Effector memory CD4-positive, alpha-beta T cell (primary cell): ENCODE data around the gene ACO2.

Source experiments
- DNase-seq, 3 donors: peaks; one replicate each; pipeline ENCODE4 v3.0.0-alpha.2; 2020
- H3K27ac ChIP-seq: 2 replicates; pipeline ENCODE4 v1.7.0; 2013; ENCODE audit warnings: mild to moderate bottlenecking, low read length, moderate library complexity; ENCODE audit not compliant: insufficient read depth, poor library complexity, severe bottlenecking
- H3K27me3 ChIP-seq: replicated peaks from 2 replicates; pipeline ENCODE4 v1.7.0; 2013; ENCODE audit warnings: mild to moderate bottlenecking, low read length; ENCODE audit not compliant: insufficient read depth, control insufficient read depth, poor library complexity, severe bottlenecking
- H3K36me3 ChIP-seq: 2 replicates; pipeline ENCODE4 v1.7.0; 2013; ENCODE audit warnings: mild to moderate bottlenecking, low read length, moderate library complexity; ENCODE audit not compliant: control insufficient read depth, insufficient read depth
- H3K4me1 ChIP-seq: 2 replicates; pipeline ENCODE4 v1.7.0; 2013; ENCODE audit warnings: low read length, mild to moderate bottlenecking; ENCODE audit not compliant: control insufficient read depth, insufficient read depth, poor library complexity, severe bottlenecking
- H3K4me3 ChIP-seq: 2 replicates; pipeline ENCODE4 v1.7.0; 2013; ENCODE audit warnings: low read length, low read depth, mild to moderate bottlenecking; ENCODE audit not compliant: insufficient read depth, poor library complexity, severe bottlenecking
- H3K9me3 ChIP-seq: 2 replicates; pipeline ENCODE4 v1.7.0; 2013; ENCODE audit warnings: mild to moderate bottlenecking, low read length, moderate library complexity; ENCODE audit not compliant: control insufficient read depth

ACO2 gene

DNA sequence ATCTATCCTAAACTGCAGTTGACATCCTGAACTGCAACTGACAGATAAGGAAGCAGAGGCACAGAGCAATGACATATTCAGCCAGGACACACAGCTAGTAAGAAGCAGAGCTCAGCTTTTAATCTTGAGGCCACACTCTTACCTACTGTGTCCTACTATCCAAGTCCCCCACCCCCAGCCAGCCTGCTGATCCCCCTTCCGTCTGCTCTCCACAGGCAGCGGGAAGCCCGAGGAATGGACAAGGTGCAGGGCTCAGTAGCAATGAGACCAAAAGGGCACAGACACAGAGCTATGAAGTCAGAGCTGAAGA lies 71.0 kb downstream of the ACO2 start:
- Histone ChIP-seq H3K27ac (no peak overlapping the region), H3K9me3 (no peaks in the 10 kb centered on the region), H3K36me3 (peaks cover 6% of the 10 kb centered on the region), H3K4me1 (peaks cover 10% of the 10 kb centered on the region), H3K27me3 (no peaks in the 10 kb centered on the region), H3K4me3 (no peak overlapping the region)
- no peak for DNase-seq

DNA sequence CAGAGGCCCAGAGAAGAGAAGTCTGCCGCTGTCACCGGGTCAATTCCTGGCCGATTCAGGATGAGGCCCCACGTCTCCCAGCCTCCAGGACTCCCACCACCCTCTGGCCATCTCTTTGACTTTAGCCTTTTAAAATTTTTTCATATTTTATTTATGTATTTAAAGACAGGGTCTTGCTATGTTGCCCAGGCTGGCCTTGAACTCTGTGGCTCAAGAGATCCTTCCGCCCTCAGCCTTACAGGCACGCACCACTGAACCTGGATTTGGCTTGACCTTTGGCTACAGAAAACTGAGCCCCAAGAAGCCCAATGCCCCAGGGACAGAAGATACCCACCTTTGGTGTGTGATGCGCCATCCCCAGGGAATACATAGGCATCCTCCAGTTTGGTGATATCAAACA lies 71.4 kb downstream of the ACO2 start:
- H3K36me3 ChIP-seq: peaks cover 6% of the 10 kb centered on the region
- H3K27ac ChIP-seq: no peak overlapping the region

GRCh38 chr22:41541484-41541883 lies 72.6 kb downstream of the ACO2 start:
- Histone ChIP-seq H3K27ac (no peak overlapping the region), H3K27me3 (no peaks in the 10 kb centered on the region), H3K9me3 (no peaks in the 10 kb centered on the region), H3K4me3 (no peak overlapping the region), H3K4me1 (peaks cover 13% of the 10 kb centered on the region), H3K36me3 (peaks cover 6% of the 10 kb centered on the region)
- DNase-seq: no peak

More for the DNA sequence above, 71.4 kb downstream of the ACO2 start:
- H3K9me3 ChIP-seq: no peaks in the 10 kb centered on the region
- H3K4me1 ChIP-seq: peaks cover 13% of the 10 kb centered on the region
- H3K27me3 ChIP-seq: no peaks in the 10 kb centered on the region
- DNase-seq: no peak
- no peak overlapping the region for H3K4me3 ChIP-seq

DNA sequence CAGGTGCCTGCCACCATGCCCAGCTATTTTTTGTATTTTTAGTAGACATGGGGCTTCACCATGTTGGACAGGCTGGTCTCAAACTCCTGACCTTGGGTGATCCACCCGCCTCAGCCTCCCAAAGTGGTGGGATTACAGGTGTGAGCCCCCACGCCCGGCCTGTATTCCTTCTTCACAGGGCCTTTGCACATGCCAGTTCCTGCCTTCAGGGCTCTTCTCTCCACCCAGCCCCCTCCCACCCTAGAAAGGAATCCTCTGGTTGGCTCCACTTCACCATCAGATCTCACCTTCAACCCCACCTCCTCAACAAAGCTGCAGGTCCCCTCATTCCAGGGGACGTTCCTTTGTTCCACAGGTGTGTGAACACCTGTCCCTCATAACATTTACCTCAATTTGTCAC lies 73.3 kb downstream of the ACO2 start:
- no peak for DNase-seq

GRCh38 chr22:41543854-41544670 lies 75.1 kb downstream of the ACO2 start, which contains the start of gene POLR3H:
POLR3H (minus strand) TSS chr22:41544470; CDS start chr22:41544101, 369 bp downstream.
- Histone ChIP-seq H3K4me3 (peak within 1 kb of the TSS; percentile 86), H3K9me3 (no peaks in the 10 kb centered on the region)
- peak; percentile 93 to 96 (median 95) for DNase-seq

More for the DNA sequence above, 73.3 kb downstream of the ACO2 start:
- no peak overlapping the region for H3K27ac ChIP-seq
- peaks cover 6% of the 10 kb centered on the region for H3K36me3 ChIP-seq
- no peaks in the 10 kb centered on the region for H3K27me3 ChIP-seq
- H3K4me1 ChIP-seq: peaks cover 13% of the 10 kb centered on the region
- H3K4me3 ChIP-seq: no peak overlapping the region
- H3K9me3 ChIP-seq: no peaks in the 10 kb centered on the region

GRCh38 chr22:41544671-41545476 lies 76.0 kb downstream of the ACO2 start:
- DNase-seq: no peak
- H3K4me1 ChIP-seq: peaks cover 13% of the 10 kb centered on the region
- peak overlapping the region; percentile 86 for H3K4me3 ChIP-seq
- no peaks in the 10 kb centered on the region for H3K27me3 ChIP-seq
- no peaks in the 10 kb centered on the region for H3K36me3 ChIP-seq
- H3K9me3 ChIP-seq: no peaks in the 10 kb centered on the region
- peak overlapping the region; percentile 72 for H3K27ac ChIP-seq

More at GRCh38 chr22:41543854-41544670, 75.1 kb downstream of the ACO2 start, which contains the start of gene POLR3H:
- H3K4me1 ChIP-seq: peaks cover 13% of the 10 kb centered on the region
- H3K36me3 ChIP-seq: peaks cover 6% of the 10 kb centered on the region
- peak within 1 kb of the TSS; percentile 72 for H3K27ac ChIP-seq
- no peaks in the 10 kb centered on the region for H3K27me3 ChIP-seq

DNA sequence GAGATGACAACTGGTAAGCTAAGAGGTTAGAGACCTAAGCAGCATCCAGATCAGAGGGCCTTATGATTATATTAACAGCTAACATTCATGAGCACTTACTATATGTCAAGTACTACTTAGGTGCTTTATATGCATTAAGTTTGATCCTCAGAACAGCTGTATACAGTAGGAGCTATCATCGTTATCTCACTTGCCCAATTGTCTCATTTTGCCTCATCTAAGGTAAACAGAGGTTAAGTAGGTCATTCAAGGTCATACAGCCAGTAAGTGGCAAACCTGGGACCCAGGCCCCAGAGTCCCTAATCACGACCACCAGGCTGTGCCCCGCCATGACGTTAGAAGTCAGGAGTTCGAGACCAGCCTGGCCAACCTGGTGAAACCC lies 79.9 kb downstream of the ACO2 start:
- peaks cover 8% of the 10 kb centered on the region for H3K4me1 ChIP-seq
- H3K36me3 ChIP-seq: no peaks in the 10 kb centered on the region
- H3K27ac ChIP-seq: no peak overlapping the region
- no peaks in the 10 kb centered on the region for H3K9me3 ChIP-seq
- H3K27me3 ChIP-seq: no peaks in the 10 kb centered on the region
- no peak for DNase-seq
- H3K4me3 ChIP-seq: no peak overlapping the region

DNA sequence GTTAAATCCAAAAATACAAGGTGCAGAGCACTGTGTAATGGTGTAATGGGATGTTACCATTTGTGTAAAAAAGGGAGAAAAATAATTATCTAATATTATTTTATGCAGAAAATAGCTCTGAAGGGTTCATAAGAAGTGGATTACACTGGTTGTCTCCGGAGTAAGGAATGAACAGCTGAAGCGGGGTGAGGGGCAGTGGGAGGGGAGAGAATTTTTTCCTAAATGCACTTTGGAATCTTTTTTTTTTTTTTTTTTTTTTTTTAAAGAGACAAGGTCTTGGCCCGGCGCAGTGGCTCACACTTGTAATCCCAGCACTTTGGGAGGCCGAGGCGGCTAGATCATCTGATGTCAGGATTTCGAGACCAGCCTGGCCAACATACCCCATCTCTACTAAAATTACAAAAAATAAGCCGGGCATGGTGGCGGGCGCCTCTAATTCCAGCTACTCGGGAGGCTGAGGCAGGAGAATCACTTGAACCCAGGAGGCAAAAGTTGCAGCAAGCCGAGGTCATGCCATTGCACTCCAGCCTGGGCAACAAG lies 82.1 kb downstream of the ACO2 start:
- Histone ChIP-seq H3K36me3 (no peaks in the 10 kb centered on the region), H3K4me3 (no peak overlapping the region), H3K27me3 (no peaks in the 10 kb centered on the region), H3K27ac (no peak overlapping the region), H3K4me1 (no peaks in the 10 kb centered on the region), H3K9me3 (no peaks in the 10 kb centered on the region)
- no peak for DNase-seq

- no peaks in the 10 kb centered on the region for H3K4me1 ChIP-seq
- H3K27me3 ChIP-seq: no peaks in the 10 kb centered on the region
- no peaks in the 10 kb centered on the region for H3K9me3 ChIP-seq
- H3K27ac ChIP-seq: no peak overlapping the region
- no peak for DNase-seq
- H3K4me3 ChIP-seq: no peak overlapping the region
- H3K36me3 ChIP-seq: no peaks in the 10 kb centered on the region
Measured at GRCh38 chr22:41551877-41552582, 83.1 kb downstream of the ACO2 start.
